GM18861 (cell line): Measurements from ENCODE around the gene ZC3H12D.
"Not testable (repeated sequence)": the region's sequence is repeated elsewhere in the genome, so short reads cannot be mapped to it uniquely, and the experiment has no call there.

ENCODE experiments used
- ATAC-seq: cut with Tn5 transposase; IDR thresholded peaks from one replicate; pipeline ENCODE4 v1.9.1; 2021; ENCODE audit not compliant: unreplicated experiment

ZC3H12D gene

DNA sequence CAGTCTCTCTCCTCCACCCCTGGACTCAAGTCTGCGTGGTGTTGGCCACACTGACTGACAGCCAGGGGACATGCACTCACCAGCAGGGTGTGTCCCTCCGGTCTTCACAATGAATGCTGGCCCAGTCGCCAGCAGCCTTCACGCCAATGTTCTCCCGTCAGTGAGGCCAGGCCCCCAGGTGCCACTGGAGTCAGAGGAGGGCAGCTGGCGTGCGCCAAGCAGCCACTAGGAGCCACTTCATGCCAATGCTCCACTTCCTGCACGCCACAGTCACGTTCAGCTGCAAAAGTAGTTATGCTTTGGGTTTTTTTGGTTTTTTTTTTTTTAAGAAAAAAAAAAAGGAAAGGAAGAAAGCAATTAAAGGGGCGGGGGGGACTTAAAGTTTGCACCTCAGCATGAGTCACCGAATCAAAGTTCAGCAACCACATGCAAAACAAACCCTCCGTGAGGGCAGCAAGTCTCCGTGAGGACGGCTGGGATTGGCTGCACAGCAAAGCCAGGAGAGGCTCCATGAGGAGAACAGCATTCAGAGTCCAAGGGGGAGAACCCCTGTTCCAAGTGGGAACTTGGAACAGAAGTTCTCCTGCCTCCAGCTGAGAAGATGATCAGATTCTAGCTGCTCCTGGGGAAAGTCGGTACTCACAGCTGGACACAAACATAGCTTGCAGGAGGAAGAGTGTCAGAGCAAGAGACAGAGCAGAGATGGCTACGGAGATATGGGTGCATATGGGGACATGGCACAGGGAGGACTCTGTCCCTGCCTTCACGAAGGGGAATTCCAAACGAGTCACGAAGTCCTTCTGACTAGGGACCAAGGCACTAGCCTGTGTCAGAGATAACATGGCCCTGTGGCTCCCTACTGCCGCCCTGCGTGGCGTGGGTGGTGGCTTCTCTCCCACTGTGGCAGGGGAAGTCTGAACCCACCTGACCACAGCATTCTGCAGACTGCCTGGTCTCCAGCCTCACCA, at the start of gene ZC3H12D:
ZC3H12D (minus strand) TSS at position 282 of the 968 bp plus-strand sequence. CDS start 10,471 bp downstream, outside the sequence.
- ATAC-seq, result peak; percentile 31

DNA sequence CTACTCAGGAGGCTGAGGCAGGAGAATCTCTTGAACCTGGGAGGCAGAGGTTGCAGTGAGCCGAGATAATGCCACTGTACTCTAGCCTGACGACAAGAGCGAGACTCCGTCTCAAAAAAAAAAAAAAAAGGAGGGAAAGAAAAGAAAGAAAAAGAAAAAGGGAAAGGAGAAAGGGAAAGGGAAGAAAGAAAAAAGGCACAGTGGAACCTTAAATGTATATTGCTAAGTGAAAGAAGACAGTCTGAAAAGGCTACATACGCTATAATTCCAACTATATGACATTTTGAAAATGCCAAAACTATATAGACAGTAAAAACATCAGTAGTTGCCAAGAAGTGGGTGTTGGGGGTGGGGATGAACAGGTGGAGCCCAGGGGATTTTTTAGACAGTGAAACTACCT, 44.8 kb upstream of the ZC3H12D start:
- ATAC-seq, result no peak

DNA sequence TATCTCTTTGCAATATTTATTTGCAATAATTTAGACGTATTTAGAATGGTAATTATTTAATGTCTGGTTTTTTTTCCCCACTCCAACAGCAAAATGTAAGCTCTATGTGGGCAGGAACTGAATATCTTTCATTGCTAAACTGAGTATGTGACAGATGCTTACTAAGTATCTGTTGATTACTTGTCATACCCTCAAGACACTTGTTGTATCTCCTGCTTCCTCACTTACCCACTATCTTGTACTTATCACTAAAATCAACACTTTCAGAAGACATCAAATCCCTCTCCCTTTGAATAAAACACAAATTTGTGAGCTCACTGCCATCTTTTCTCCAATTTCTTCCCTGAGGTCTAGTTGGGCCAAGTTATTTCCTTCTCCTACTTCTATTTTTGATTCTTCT, 30.7 kb upstream of the ZC3H12D start:
- no peak for ATAC-seq

DNA sequence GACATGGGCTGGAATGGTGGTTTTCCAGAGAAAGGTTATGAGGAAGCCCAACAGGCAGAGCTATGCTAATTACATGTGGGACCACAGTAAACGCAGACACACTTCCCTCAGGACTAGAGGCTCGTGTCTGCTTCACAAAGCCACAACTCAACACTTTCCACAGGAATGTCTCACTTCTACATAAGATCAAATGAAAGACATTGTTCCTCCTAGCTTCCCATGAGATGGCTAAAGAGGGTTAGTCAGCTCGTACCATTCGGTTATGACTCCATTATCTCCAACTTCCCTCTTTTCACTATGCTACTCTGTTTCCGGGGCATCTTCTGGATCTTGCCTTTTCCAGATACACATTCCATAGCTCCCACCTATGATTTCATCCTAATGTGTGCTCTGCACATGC, 29.1 kb upstream of the ZC3H12D start:
- no peak for ATAC-seq

DNA sequence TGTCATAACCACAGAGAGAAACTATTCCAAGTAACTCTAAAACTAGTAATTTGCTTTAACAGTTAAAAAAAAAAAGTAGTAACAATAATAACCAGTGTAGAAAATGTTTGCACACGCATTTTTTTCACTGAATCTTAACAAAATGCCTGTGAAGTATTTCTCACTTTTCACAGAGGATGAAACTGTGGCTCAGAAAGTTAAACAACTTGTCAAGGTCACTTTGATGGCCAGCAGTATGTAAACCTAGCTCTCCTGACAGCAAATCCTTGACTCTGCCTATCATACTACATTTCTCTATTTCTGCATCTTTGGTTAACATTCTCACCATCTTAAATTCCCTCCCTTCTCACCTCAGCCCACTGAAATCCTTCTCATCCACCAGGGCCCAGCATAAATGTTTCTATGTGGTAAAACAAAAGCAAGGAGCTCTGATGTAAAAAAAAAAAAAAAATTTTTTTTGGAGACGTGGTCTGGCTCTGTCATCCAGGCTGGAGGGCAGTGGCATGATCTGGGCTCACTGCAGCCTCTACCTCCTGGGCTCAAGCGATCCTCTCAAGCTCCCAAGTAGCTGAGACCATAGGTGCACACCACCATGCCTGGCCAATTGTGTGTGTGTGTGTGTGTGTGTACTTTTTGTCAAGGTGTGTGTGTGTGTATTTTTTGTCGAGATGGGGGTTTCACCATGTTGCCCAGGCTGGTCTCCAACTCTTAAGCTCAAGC, 26.1 kb upstream of the ZC3H12D start:
- ATAC-seq, result no peak

DNA sequence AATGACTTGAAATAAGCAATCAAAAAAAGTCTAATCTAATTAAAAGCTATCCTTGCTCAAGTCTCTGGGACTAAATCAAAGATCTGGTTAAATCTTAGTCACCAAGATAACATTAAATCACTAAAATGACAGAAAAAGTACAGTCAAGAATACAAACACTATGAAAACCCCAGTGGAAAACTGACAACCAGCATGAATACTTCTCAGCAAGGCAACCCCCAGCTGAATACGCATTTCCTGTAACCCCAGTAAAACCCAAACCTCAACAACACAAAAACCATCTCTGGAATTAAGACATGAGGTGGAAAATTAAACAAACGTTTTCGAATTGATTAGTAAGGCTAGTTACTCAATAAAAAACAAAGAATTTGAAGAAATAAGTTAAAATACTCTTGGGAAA, 23.7 kb upstream of the ZC3H12D start:
- no peak for ATAC-seq

DNA sequence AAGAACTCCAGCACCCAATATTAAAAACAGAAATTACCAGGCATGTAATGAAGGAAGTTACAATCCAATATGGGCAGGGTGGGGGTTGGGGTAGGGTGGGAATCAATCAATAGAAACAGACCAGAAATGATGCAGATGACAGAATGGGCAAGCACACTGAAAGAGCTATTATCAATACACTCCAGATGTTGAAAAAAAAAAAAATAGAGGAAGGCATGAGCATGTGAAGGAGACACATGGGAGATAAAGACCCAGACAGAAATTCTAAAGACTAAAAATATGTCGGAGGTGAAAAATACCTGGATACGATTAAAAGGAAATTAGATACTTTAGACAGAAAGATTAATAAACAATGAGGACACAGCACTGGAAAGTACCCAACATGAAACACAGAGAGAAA, 19.1 kb upstream of the ZC3H12D start:
- no peak for ATAC-seq

DNA sequence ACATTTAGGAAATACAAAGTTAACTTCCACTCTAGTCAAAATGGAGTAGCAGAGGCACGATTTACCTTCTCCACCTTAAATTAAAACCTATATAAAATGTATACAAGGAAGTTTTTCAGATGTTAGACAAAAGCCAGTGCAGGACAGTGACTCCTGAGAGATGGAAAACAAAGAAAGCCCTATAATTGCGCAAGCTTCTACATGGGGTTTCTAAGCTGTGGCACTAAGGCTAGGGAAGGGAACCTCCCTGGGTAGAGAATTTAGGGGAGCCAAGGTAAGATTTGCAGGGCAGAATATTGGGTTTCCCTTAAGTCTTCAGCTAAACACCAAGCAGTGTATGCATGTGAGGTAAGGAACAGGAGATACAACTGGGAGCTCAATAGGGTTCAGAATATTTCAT, 18.5 kb upstream of the ZC3H12D start:
- ATAC-seq, result no peak

DNA sequence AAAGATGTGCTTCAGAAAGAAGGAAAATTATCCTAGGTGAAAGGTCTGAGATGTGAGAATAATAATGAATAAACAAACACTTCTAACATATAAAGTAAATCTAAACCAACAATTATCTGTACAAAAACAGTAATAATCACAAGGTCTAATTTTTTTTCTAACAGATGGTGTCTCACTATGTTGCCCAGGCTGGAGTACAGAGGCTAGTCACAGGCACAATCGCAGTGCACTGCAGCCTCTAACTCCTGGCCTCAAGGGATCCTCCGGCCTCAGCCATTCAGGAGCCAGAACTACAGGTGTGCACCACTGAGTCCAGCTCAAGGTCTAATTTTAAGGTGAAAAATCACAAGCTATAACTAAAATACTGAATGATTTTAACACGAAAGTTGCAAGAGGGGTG, 17.0 kb upstream of the ZC3H12D start:
- no peak for ATAC-seq

DNA sequence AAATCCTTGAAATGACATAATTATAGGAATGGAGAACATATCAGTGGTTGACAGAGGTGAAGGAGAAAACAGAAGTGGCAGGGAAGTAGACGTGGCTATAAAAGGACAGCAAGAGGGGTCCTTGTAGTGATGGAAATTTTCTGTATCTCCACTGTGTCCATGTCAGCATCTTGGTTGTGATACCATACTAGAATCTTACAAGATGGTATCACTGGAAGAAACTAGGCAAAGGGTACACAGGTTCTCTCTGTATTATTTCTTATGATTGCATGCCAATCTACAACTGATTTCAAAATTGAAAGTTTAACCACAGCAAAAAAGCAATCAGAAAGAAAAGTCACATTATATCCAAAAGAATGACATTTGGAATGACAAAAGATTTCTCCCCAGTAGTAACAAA, 16.4 kb upstream of the ZC3H12D start:
- ATAC-seq, result no peak

DNA sequence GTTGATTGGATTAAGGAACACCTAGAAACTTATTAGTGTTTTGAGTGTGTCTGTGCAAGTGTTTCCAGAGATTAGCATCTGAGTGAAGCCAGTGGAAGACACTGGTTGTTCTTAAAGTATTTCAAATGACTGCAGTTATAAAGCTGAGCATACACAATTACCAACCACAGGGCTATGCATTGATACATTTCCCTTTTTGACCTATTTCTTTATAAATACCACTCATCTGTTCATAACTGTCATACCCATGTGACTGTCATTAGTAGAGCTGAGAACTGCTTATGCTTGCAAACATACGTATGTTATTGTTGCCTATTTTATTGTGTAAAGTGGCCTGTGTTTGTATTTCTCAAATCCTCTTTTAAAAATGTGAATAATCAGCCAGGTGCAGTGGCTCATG, 15.3 kb upstream of the ZC3H12D start:
- no peak for ATAC-seq

DNA sequence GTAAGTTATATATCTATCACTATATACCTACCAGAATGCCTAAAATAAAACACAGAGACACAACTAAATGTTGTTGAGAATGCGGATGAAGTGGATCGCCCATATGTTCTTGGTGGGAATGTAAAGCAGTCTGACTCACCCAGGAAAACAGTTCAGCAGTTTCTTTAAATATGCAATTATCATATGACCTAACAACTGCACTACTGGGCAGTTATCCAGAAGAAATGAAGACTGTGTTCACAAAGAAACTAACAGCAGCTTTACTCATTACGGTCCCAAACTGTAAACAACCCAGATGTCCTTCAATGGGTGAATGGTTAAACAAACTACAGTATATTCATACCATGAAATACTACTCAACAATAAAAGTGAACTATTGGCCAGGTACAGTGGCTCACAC, 14.3 kb upstream of the ZC3H12D start:
- no peak for ATAC-seq

DNA sequence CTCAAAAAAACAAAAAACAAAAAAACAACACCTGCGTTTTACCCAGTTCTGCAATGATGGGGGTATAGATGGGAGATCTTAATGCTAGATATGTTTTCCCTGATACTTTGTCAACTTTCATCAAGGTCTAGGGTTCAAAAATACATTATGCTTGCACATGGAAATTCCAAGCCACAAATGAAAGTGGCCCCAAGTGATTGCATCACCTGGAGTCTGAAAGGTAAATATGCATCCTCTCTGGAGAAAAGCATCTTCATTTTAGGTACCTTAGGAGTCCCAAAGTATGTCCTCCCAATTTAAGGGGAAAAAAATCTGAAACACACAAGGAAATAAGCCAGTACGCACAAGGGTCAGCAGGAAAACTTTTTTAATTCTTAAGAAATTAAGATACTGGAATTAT, 12.6 kb upstream of the ZC3H12D start:
- ATAC-seq, result no peak

DNA sequence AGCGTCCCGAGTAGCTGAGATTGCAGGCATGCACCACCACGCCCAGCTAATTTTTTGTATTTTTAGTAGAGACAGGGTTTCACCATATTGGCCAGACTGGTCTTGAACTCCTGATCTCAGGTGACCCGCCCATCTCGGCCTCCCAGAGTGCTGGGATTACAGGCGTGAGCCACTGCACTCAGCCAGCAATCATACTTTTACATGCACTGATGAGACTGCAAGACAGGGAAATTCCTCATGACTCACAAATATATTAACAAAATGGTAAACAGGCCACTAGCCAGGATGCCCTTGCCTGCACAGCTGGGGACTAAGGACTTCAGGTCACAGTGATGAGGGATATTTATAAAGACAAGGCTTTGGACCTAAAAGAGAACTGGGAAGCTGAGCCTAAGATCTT, 11.8 kb upstream of the ZC3H12D start:
- ATAC-seq, result peak; percentile 36

DNA sequence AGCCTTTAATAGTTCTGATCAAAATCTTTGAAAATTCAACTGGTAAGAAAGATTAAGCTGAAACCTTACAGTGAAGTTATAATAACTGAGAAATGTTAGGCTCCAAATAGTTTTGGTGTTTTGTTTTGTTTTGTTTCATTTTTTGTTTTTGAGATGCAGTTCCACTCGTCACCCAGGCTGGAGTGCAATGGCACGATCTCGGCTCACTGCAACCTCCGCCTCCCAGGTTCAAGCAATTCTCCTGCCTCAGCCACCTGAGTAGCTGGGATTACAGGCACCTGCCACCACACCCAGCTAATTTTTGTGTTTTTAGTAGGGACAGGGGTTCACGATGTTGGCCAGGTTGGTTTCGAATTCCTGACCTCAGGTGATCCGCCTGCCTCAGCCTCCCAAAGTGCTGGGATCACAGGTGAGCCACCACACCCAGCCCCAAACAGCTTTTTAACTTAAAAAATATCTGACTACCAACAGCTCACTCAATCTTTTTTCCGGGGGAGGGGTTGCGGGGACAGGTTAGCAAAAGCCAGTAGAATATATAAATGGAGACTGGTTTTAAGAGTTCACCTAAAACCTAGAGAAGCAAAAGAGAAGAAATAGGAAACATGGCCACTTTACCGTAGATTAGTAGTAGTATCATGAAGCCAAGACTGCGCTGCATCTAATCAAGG, 10.7 kb upstream of the ZC3H12D start:
- ATAC-seq, result not testable (repeated sequence)

DNA sequence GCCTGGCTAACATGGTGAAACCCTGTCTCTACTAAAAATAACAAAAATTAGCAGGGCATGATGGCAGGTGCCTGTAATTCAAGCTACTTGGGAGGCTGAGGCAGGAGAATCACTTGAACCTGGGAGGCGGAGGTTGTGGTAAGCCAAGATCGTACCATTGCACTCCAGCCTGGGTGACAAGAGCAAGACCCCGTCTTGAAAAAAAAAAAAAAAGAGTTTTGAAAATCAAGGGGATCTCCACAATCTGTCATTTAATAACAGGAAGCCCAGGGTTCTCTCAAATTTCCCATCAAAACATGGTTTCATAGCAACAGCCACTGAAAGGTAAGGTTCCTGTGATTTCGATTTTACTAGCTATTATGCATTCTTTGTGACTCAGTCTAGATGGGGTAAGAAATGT, 10.0 kb upstream of the ZC3H12D start:
- peak; percentile 69 for ATAC-seq

DNA sequence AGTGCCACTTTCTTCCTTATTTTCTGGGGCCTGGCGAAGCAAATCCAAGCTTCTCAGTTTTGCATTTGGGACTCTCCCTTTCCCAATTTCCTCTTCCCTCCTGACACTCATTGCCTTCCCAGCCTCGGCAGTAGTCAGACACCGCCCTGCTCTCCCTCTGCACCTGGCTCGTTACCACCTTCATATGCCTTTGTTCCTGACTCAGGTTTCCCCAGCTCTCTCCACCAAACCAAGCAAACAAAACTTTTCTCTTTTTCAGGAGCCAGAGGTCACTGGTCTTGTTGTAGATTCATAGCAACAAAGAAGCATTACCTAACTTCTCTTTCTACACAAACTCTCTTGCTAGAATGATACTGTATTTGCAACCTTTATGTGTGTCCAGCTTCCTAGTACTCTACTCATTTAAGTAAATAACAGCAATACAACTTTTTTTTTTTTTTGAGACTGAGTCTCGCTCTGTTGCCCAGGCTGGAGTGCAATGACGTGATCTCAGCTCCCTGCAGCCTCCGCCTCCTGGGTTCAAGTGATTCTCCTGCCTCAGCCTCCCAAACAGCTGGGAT, 9.0 kb upstream of the ZC3H12D start:
- no peak for ATAC-seq

DNA sequence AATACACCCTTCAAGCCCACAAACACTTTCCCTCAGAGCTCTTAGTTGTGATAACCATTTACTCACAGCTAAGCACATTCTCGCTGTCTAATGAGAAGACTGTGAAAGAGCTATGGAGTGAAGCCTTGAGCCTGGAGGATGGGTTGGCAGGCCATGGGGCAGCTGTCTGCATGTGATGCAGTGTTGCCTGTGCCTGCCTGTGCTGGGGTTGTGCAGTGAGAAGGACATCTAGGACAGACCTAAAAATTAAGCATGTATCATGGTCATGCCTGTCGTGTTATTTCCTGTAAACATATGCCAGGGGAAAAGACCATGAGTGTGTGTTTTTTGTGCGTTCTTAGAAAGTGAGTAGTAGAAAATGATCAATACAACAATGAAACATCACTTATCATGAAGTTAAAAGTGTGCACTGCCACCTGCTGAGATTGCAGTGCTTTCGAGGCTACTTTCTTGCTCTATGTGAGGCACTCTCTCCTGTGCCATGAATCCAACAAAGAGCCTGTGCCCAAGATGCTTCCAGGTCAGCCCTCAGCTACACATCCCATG, 8.1 kb upstream of the ZC3H12D start:
- ATAC-seq, result no peak

DNA sequence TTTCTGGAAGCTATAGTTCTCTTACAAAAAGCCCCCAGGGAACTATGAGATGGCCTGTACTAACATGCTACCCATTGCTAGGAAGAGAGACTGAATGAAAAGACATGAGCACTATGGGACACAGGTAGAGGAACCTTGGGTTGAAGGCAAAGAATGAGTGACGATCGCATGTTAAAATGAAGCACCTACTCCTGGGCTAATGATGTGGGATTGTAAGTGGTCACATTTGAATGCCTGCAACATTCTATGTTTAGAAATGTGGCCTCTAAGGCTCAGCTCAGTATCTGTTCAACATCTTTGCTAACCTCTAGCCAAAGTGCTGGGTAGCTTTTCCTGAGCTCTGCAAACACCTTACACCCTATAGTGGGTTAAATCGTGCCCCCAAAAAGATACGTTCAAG, 5.2 kb upstream of the ZC3H12D start:
- peak; percentile 24 for ATAC-seq

DNA sequence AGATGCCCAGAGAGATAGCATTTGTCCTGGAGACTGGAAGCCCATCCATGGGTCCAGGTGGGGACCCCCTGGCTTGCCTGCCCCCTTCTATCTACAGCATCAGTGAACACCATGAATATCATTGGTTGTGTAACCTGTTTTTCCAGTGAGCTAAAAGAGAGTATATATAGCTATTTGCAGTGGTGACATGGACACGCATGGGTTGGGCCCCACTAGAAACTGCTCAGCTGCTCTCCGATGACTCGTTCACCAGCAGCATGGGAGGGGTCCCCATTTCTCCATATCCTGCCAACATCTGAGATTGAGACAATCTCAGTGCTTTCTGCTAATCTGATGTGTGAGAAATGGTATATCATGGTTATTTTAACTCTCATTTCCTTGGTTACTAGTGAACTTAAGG, 4.0 kb upstream of the ZC3H12D start:
- ATAC-seq, result no peak

DNA sequence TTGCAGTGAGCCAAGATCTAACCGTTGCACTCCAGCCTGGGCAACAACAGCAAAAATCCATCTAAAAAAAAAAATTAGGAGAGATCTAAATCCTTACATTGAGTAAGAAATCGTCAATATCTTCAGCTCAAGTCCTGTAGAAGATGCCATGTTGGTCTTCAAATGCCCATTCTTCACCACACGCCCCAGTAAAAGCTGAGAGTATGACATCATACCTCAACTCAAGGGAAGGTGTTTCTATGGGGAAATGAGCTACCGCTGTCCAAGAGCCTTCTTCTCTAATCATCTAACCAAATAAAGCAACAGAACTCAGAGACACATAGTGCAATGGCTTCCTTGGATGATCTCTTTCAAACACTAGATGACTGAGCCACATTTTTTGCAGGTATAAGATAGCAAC, 2.5 kb upstream of the ZC3H12D start:
- ATAC-seq, result no peak
